ENCODE data around the gene TDRD10.
"Not testable (repeated sequence)": the region's sequence is repeated elsewhere in the genome, so short reads cannot be mapped to it uniquely, and the experiment has no call there.

The TDRD10 gene

GRCh38 chr1:154481053-154481452 is 21.0 kb upstream of the TDRD10 start:
- DNase-seq = no peak

DNA sequence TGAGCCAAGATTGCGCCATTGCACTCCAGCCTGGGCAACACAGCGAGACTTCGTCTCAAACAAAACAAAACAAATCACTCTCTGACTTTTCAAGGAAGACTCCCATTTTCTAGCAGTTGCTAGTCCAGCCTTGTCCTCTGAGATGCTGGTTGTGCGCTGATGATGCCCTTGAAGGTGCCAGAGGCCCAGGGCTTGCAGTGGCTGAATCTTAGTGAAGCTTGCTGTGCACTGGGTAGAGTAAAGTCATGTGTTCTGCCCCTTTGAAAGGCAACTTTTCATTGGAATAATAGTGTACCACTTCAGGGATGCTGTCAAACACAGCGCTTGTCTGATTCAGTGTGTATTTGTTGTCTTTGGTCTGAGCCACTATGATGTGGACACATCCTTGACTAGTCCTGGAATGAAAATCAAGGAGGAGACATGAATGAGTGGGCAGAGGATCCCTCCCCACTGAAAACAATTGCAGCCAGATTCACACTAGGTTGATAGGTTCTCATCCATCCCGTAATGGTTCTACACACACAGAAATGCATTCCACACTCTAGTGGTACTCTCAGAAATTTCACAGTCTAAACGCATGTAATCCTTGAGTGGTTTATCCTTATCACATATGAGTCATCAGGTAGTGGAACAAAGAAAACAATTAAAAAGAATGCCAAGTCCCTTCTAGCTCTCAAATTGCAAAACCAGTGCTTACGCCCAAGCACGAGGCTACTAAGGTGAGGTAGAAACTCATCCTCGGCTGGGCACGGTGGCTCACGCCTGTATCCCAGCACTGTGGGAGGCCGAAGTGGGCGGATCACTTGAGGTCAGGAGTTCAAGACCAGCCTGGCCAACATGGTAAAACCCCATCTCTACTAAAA is 17.8 kb upstream of the TDRD10 start:
- no peak for DNase-seq

GRCh38 chr1:154485106-154485505 is 16.9 kb upstream of the TDRD10 start:
- DNase-seq = no peak

- no peak for DNase-seq
Measured at GRCh38 chr1:154485910-154486496, 16.0 kb upstream of the TDRD10 start.

GRCh38 chr1:154486756-154487155 is 15.3 kb upstream of the TDRD10 start:
- DNase-seq = not testable (repeated sequence)

- no peak for DNase-seq
Measured at GRCh38 chr1:154488922-154489321, 13.1 kb upstream of the TDRD10 start.

DNA sequence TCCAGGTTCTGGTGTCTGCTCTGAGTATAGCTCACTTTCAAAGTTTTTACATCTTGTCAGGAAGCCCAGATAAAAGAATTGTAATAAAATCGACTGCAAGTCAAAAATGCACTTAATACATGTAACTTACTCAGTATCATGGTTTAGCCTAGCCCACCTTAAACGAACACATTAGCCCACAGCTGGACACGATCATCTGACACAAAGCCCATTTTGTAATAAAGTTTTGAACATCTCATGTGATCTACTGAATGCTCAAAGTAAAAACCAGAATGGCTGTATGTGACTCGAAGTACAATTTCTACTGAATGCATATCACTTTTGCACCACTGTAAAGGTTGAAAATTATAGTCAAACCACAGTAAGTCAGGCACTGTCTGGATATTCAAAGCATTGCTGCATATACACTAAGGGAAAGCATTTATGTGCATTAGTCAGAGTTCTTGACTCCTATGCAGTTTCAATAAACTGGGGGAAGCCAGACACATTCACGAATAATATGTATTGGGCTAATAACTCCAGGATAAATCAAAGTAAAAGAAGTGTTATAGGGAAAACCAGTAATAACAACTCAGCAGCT is 12.2 kb upstream of the TDRD10 start:
- DNase-seq = no peak

DNA sequence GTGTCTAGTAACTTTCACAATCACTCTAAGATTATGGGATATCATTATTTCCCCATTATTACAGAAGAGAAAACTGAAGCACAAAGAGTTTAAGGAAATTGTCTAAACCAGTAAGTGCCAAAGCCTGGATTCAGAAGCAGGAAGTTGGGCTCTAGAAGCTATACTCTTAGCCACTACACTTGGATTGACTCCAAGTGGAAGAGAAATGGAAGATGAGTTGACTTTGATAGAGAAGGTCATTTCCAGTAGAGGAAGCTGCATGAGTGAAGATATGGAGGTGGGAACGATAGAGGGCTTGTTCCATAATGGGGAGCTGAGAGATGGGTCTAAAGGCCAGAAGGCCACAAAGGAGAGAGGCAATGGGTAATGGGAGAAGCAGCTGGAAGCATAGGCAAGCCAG is 11.7 kb upstream of the TDRD10 start:
- no peak for DNase-seq

- DNase-seq = no peak
Measured at GRCh38 chr1:154492115-154492514, 9.9 kb upstream of the TDRD10 start.

- DNase-seq = no peak
Measured at GRCh38 chr1:154493276-154493675, 8.7 kb upstream of the TDRD10 start.

GRCh38 chr1:154495496-154496273 is 6.3 kb upstream of the TDRD10 start:
- DNase-seq = no peak

GRCh38 chr1:154496383-154496782 is 5.6 kb upstream of the TDRD10 start:
- no peak for DNase-seq

GRCh38 chr1:154497026-154497806 is 4.8 kb upstream of the TDRD10 start:
- DNase-seq = no peak

- DNase-seq = no peak
Measured at GRCh38 chr1:154499446-154499845, 2.6 kb upstream of the TDRD10 start.

DNA sequence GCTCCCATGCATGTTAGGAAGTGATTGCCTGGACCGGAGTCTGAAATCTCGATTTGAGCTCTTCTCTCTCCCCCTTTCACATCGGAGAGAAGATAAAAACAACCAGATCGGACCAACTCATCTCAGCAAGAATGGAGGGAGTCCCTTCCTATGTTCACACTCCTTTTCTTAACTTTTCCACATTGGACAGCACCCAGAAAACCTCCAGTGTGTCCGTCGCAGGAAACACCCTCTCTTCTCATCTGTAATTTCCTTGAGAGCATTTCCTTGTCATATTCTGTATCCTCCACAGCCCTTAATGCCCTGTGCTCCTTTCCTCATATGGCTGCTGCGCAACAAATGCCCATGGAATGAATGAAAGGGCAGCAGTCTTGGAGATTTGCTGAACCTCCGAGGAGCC is 1.5 kb upstream of the TDRD10 start:
- no peak for DNase-seq

GRCh38 chr1:154501423-154502065 is 475 bp upstream of the TDRD10 start:
- DNase-seq = no peak

GRCh38 chr1:154502744-154503115 is 711 bp downstream of the TDRD10 start:
- no peak for DNase-seq

DNA sequence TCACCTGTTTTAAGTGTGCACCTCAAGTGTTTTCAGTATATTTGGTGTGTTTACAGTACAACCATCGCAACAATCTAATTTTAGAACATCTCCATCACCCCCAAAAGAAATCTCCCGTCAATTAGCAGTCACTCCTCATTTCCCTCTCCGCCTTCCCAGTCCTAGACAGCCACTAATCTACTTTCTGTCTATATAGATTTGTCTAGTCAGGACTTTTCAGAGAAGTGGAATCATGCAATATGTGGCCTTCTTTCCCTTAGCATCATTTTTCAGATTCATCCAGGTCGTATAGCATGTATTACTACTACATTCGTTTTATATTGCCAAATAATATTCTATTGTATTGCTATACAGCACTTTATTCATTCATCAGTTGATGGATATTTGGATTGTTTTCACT is 1.9 kb downstream of the TDRD10 start:
- DNase-seq = no peak

DNA sequence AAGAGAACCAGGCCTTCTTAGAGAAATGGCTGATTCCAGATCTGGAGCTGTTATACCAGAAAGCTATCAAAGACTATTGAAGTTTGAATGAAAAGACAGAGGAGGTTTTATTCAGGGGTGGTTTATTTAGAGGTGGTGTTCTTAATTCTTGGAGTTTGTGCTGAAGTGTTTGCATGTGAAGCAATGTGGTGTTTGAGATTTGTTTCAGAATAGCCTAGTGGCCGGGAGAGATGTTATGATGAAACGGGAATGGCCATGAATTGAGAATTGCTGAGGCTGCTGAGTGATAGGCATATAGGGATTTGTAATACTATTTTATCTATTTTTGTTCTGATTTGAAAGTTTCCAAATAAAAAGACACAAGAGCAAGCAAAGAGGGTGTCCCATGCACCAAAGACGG is 10.7 kb downstream of the TDRD10 start:
- no peak for DNase-seq

DNA sequence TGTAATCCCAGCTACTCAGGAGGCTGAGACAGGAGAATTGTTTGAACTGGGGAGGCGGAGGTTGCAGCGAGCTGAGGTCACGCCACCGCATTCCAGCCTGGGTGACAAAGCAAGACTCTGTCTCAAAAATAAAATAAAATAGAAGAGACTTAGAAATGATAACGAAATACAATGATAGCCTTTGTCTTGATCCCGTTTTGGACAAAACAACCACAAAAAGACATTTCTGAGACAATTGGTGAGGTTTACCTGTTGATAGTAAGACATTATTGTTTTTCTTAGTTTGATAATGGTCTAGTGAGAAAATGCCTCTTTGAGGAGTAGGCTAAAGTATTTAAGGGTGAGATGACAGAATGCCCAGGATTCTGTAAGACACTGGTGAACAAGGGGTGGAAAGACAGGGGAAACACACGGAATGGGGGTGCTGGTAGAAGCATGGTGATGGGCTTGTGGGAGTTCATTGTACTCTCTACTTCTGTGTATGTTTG is 12.1 kb downstream of the TDRD10 start:
- no peak for DNase-seq

GRCh38 chr1:154517661-154518060 is 15.6 kb downstream of the TDRD10 start:
- DNase-seq = no peak

- DNase-seq = no peak
Measured at GRCh38 chr1:154519591-154519991, 17.6 kb downstream of the TDRD10 start.
